Stimulated activated naive CD4-positive, alpha-beta T cell (primary cell): ENCODE data around the gene PHACTR3.

ENCODE experiments used
- DNase-seq, 6 experiments: peaks; one replicate each; lab custom pipeline; 2025; lab: John Stamatoyannopoulos, UW

Gene PHACTR3

DNA sequence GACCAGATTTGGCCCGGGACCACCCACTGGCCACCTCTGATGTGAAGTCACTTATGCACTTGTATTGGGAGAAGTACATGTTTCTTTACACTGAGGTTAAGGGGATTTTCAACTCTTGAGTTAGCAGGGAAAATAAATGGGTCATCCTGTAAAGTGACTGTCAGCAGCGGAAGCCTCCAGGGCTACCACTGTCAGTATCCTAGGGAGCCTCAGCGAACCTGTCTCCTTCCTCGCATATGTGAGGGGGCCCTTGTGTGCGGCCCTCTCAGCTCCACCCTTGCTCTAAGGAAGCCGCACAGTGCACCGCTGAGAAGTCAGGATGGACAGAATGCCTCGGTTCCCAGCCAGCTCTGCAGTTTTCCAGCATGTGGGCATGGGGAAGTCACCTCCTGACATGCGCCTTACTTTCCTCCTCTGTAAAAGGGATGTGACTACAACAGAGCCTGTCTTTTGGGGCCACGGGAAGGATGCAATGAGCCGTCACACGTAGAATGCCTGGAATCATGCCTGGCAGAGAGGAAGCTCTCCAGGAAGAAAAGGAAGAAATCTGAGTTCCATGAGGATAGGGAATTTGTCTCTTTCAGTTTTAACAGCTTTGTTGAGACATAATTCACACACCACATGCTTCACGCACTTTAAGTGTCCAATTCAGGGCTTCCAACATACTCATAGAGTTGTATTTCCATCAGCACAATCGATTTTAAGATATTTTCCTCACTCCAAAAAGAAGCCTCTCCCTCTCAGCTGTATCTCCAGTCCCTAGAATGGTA, 213.7 kb downstream of the PHACTR3 start:
- DNase-seq: no peak

DNA sequence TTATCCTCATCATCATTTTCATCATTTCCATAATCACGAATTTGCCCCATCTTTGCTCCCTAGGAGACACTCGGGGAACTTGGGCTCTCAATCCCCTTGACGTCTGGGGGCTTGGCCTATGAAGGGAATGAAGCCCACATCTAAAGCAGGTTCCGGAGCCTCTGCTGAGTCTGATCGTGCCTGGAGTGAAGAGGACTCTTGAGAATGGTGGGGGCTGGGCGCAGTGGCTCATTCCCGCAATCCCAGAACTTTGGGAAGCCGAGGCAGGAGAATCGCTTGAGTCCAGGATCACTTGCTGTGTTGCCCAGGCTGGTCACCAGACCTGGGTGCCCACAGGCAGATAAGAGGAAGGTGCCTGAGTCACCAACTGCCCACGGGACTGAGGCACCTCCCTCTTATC, 214.6 kb downstream of the PHACTR3 start:
- no peak for DNase-seq

GRCh38 chr20:59819496-59820203, 215.3 kb downstream of the PHACTR3 start:
- DNase-seq: no peak

DNA sequence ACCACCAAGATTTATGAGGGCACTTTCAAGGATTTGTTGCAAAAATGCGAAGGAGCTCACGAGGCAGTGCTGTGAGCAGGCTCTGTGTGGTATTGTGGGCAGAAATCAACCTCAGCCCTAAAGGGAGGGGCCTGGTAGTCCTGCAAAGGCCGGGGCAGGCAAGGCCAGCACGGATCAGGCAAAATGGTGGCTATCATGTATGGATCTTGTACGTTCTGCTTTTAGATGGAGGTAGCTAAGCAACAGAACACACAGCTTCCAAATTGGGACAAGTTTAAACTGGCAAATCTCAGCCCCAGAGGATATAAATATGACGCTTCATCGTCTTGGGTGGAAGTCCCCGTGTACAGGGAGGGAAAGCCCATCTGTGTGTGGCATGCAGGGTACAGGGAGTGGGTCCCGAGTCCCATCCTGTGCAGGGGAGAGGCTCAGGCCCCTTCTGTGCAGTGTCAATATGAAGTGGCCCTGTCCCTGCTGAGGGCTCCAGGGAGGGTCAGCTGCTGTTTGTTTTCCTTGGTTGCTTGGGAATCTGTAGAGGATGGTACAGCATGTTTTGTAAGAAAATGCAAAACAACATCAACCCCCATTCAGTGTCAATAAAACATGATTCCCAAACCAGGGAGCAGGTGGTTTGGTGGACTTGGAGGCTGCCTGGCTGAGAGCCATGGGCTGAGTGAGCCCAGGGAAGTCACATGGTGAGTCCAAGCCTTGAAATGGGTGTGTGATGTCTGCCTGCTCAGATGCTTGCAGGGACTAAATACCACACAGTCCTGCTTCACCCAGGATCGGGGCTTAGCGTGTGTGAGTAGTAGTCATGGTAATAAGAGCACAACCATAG, 216.1 kb downstream of the PHACTR3 start:
- DNase-seq: no peak

GRCh38 chr20:59821201-59821600, 216.9 kb downstream of the PHACTR3 start:
- no peak for DNase-seq

DNA sequence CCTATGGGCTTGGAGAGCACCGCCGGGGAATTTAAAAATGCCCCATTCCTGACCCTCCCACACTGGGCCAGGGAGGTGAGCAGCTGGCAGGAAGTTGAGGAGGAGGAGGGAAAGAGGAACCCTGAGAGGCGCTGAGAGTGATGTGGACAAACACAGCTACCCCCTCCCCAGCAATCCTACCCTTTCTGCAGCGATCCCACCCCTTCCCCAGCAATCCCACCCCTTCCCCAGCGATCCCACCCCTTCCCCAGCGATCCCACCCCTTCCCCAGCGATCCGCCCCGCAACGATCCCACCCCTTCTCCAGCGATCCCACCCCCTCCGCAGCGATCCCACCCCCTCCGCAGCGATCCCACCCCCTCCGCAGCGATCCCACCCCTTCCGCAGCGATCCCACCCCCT, 217.4 kb downstream of the PHACTR3 start:
- DNase-seq: no peak

DNA sequence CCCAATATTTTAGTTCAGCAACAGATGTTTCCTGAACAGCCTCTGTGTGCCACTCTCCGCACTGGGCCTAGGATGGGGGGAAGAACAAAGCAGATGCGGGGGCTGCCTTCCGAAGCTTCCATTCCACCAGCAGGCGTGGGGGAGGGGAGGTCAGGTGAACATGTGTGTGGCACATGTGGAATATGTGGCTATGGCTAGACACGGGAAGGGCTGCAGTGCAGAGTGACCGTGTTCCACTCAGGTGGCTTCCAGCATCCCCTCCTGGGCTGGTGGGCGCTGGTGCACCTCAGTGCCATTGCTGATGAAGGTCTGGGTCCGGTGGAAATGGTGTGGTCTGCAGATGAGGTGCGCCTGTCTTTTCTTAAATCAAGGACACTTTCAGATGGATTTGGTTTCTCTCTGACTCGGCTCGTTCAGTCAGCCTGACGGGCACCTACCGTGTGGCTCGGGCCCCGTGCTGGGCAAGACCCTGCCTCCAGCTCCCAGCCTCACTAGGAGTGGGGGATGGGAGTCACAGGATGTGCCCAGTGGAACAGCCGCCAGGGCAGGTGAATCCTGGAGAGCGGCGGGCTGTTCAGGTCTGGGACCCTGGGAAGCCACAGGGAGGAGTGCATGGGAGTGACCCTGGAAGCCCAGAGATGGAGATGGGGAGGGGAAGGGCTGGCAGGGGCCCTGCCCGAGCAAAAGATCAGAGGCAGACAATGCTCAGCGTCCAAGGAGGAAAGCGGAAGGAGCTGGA, 218.1 kb downstream of the PHACTR3 start:
- no peak for DNase-seq

GRCh38 chr20:59823030-59823423, 218.7 kb downstream of the PHACTR3 start:
- no peak for DNase-seq

DNA sequence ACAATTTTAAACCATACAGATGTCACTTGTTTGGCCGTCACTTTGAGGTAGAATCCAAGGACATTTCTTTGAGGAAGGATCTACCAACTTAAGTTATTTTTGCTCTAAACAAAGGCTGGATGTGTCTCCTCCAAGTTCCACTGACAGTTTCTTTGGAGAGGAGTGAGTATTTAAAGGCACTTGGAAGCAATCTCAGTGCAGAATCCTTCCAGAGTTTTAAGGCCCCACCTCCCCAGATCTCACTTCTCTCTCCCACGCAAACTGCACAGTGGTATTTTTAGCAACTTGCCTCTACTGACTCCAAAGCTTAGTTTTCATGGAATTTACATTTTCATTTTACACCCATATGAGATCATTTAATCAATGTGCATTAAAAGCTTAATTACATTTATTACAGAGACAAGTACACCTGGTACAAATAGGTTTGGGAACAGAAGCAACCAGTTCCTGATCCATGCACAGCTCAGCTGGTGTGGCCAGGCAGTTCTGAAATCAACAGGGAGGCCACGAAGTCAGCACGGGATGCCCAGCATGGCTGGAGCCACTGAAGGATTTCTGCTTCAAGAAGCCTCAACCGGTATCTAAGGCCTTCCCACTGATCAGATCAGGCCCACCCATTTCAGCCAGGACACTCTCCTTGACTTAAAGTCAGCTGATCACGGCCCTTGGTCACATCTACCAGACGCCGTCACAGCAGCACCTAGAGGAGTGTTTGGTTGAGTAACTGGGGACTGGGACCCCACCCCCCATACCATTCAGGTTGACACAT, 219.3 kb downstream of the PHACTR3 start:
- no peak for DNase-seq

DNA sequence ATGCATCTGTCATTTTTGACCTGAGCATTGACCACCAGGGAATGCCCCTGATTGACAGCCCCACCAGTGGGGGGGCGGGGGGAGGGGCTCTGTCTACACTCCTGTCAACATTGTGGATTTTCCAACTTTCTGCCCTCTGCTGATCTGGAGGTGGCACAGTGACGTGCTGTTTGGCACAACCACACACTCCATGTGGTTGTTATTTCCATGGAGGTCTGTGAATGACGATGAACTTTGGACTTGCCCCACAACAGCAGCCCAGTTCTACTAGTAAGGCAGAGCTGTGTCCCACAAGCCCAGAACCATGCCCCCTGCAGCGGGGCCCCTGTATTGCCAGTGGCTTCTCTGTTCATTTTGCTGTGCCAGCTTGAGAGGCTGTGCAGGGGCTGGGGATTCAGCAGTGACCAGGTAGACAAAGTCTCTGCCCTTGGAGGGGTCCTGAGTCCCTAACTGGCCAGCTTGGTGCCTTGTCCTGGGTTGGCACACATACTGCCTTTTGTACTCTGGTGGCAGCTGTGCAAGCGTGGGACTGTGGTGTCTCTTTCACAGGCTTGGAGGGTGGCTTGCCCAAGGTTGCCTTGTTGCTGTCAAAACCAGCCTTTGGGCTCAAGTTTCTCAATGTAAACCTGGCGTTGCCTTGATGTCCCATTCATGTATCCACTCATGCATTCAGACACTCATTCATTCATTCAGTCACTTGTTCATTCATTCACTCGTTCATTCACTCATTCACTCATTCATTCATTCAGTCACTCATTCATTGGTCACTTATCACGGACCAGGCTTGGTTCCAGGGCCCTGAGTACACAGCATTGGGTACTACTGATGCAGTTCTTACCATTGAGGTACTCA, 220.6 kb downstream of the PHACTR3 start:
- no peak for DNase-seq

GRCh38 chr20:59825563-59825920, 221.2 kb downstream of the PHACTR3 start:
- DNase-seq: no peak

DNA sequence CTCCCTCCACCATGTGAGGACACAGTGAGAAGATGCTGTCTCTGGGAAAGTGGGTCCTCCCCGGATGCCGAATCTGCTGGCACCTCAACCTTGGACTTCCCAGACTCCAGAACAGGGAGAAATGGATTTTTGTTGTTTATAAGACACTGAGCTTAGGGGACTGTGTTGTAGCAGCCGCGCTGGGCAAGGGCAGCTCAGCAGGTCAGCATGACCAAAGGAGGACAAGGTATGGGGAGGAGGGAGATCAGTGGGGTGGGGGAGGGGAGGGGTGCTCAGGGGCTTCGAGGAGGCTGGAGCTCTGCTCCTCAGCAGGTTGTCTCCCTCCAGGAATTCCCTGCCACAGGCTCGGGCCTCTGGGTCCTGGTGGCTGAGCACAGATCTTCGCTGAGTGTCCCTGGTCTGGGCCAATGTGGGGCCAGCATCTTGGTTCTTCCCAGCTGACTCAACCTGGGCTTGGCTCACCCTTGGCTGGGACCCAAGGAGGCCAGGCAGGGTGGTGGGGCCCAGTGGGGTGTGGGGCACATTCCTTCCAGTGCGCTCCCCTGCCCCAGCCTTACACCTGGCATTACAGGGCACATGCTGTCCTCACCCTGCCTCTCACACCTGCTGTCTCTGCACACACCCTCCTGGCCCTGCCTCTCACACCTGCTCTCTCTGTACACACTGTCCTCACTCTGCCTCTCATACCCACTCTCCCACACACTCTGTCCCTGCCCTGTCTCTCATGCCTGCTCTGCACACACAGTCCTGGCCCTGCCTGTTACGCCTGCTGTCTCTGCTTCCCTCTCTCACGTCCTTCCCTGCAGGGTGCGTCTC, 221.8 kb downstream of the PHACTR3 start:
- DNase-seq: no peak

DNA sequence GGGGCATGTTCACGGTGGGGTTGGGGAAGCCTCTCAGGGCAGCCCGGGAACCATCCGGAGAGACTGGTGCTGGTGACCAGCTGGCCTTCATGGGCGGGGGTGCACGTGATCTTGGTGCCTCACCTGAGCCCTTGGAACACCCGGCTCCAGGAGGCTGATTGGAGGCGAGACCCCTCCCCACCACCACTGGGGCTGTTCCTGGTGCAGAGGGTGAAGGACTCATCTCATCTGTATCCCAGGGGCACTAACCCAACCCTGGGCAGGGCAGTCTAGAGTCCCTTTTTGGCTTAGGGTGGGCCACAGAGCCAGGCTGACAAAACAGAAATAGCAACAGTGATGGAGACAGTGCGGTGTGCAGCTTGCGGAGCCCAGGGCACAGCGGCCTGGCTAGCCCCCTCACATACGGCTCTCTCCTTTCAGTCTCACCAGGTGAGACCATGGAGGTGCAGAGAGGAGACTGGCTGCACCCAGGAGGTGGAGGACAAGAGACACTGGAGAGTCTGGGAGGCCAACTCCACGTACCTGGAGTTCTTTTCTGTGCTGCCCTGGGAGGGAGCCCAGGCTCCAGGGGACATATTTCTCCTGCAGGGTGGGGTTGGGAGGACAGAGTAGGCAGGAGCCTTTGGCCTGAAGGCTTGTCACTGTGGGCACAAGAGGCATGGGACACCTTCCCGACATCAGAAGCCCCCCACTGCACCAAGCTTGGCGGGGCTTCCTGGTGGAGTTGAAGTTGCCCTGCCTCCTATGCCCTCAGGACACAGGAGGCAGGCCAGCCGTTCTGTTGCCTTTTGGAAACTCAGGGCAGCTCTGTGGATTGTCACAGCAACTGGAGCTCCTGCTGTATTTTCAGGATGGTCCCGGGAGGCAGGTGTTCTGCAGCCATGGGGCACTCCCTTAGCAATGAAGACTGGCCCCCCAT, 223.1 kb downstream of the PHACTR3 start:
- DNase-seq: no peak

GRCh38 chr20:59828125-59829053, 224.0 kb downstream of the PHACTR3 start:
- no peak for DNase-seq

DNA sequence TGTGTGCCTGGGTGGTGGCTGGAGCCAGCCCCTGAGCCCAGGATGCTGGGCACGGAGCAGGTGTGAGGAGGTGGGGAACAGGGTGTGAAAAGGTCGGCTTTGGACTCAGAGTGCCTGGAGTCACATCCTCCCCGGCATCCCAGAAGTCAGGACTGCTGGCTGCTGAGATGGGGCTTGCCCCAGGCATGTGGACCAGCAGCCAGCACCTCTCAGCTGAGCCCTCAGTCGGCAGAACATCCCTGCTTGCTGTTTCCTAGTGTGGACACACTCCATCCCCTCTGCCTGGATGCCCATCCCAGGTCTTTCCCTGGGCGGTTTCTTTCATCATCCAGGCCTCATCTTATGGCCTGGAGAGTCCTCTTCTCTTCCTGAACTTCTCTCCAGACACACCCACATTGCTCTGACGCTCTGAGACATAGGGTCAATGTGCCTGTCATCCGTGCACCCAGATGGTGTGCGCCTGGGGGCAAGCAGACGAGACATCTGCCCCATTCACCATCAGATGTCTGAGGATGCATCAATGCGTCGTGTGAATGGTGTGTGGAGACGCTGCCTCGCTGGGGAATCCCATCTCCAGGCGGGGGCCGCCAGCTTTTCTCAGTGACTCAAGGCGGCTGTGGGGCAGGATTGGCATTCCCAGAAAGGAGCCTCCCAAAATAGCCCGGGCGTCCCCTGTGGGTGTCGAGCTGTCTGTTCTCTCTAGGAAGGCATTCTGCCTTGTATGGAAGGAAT, 224.9 kb downstream of the PHACTR3 start:
- DNase-seq: no peak

- no peak for DNase-seq
Measured at GRCh38 chr20:59829786-59830664, 225.7 kb downstream of the PHACTR3 start.
